CD14-positive monocyte (primary cell): ENCODE data around the gene CCL4L2. TPM values are rescaled to one million over a fixed set of nuclear protein-coding genes. Genes with fewer than 3 reads are reported as not detected.
"Not testable (repeated sequence)": the region's sequence is repeated elsewhere in the genome, so short reads cannot be mapped to it uniquely, and the experiment has no call there.

Experiments used
- DNase-seq, 3 donors: peaks; one replicate each; pipeline ENCODE4 v3.0.0-alpha.2; 2011 to 2022
- H2AFZ ChIP-seq: 2 replicates; pipeline ENCODE4 v1.6.0; 2012; ENCODE audit warnings: mild to moderate bottlenecking, low read depth, low read length, inconsistent platforms; ENCODE audit not compliant: insufficient read depth, poor library complexity, severe bottlenecking
- H3K27ac ChIP-seq, 2 donors: 1 replicate in 1 of 2; 2 replicates in 1 of 2; pipeline ENCODE4 v1.5.1; 2012 to 2013; ENCODE audit warnings: low read length in 2 of 2, control low read depth in 1 of 2, inconsistent platforms in 1 of 2, low read depth in 1 of 2, mild to moderate bottlenecking in 1 of 2
- H3K27me3 ChIP-seq, 2 donors: one replicate each; pipeline versions ENCODE4 v1.6.0 to v1.6.1; 2011 to 2013; ENCODE audit warnings: low read length in 2 of 2; ENCODE audit not compliant: control insufficient read depth in 2 of 2, insufficient read depth in 2 of 2
- H3K36me3 ChIP-seq, 2 donors: replicated peaks in 1 of 2; 1 replicate in 1 of 2; 2 replicates in 1 of 2; pipeline versions ENCODE4 v1.5.1 to v1.6.1; 2012 to 2013; ENCODE audit warnings: low read length in 2 of 2, control low read depth in 1 of 2, inconsistent platforms in 1 of 2, mild to moderate bottlenecking in 1 of 2; ENCODE audit not compliant: insufficient read depth in 2 of 2, control insufficient read depth in 1 of 2
- H3K4me1 ChIP-seq, 2 donors: 1 replicate in 1 of 2; 2 replicates in 1 of 2; pipeline versions ENCODE4 v1.5.1 to v1.6.1; 2012 to 2013; ENCODE audit warnings: low read length in 2 of 2, control low read depth in 1 of 2, inconsistent platforms in 1 of 2, mild to moderate bottlenecking in 1 of 2, moderate library complexity in 1 of 2; ENCODE audit not compliant: insufficient read depth in 2 of 2, control insufficient read depth in 1 of 2
- H3K4me2 ChIP-seq: replicated peaks from 2 replicates; pipeline ENCODE3; 2012; ENCODE audit warnings: low read length, moderate library complexity, mild to moderate bottlenecking; ENCODE audit not compliant: poor library complexity, severe bottlenecking; ENCODE audit errors: extremely low read depth
- H3K4me3 ChIP-seq, 3 experiments: fragments of 200-600 bp in 1 of 3; sonication (generic) in 1 of 3; replicated peaks in 1 of 3; 1 replicate in 2 of 3; 2 replicates in 1 of 3; pipeline ENCODE4 v1.5.1; 2011 to 2013; ENCODE audit warnings: low read length in 3 of 3, mild to moderate bottlenecking in 3 of 3, control low read depth in 2 of 3, low read depth in 2 of 3, inconsistent platforms in 1 of 3, moderate library complexity in 1 of 3
- H3K79me2 ChIP-seq: 2 replicates; pipeline ENCODE4 v1.6.0; 2012; ENCODE audit warnings: mild to moderate bottlenecking, control low read depth, inconsistent platforms, low read length, moderate library complexity; ENCODE audit not compliant: insufficient read depth
- H3K9ac ChIP-seq: 2 replicates; pipeline ENCODE4 v1.6.0; 2017; ENCODE audit warnings: low read length, mild to moderate bottlenecking; ENCODE audit not compliant: insufficient read depth, poor library complexity, severe bottlenecking
- H3K9me3 ChIP-seq, 2 donors: replicated peaks in 1 of 2; 1 replicate in 1 of 2; 2 replicates in 1 of 2; pipeline versions ENCODE4 v1.5.1 to v1.6.1; 2012 to 2013; ENCODE audit warnings: low read length in 2 of 2, control low read depth in 1 of 2; ENCODE audit not compliant: control insufficient read depth in 1 of 2, insufficient read depth in 1 of 2
- H4K20me1 ChIP-seq: 2 replicates; pipeline ENCODE4 v1.6.0; 2012; ENCODE audit warnings: mild to moderate bottlenecking, low read length, control low read depth, moderate library complexity; ENCODE audit not compliant: insufficient read depth
- H3K27ac Mint-ChIP-seq, 7 donors: one replicate each; pipeline ENCODE4 v1.8.0; 2020; ENCODE audit warnings: mild to moderate bottlenecking in 7 of 7, mixed read lengths in 7 of 7, moderate library complexity in 6 of 7, inconsistent platforms in 2 of 7
- H3K27me3 Mint-ChIP-seq, 3 donors: one replicate each; pipeline ENCODE4 v1.8.0; 2021 to 2022; ENCODE audit warnings: low read depth in 3 of 3, mild to moderate bottlenecking in 3 of 3, mixed read lengths in 3 of 3, moderate library complexity in 3 of 3, inconsistent platforms in 1 of 3
- H3K36me3 Mint-ChIP-seq, 2 donors: one replicate each; pipeline ENCODE4 v1.8.0; 2020; ENCODE audit warnings: mixed read lengths in 2 of 2, inconsistent platforms in 1 of 2, mild to moderate bottlenecking in 1 of 2
- H3K4me1 Mint-ChIP-seq: one replicate; pipeline ENCODE4 v1.8.0; 2020; ENCODE audit warnings: mild to moderate bottlenecking, mixed read lengths
- H3K4me3 Mint-ChIP-seq, 2 donors: one replicate each; pipeline ENCODE4 v1.8.0; 2020; ENCODE audit warnings: mild to moderate bottlenecking in 2 of 2, mixed read lengths in 2 of 2, moderate library complexity in 1 of 2
- H3K9me3 Mint-ChIP-seq, 7 donors: one replicate each; pipeline ENCODE4 v1.8.0; 2020 to 2022; ENCODE audit warnings: mixed read lengths in 7 of 7, mild to moderate bottlenecking in 6 of 7, moderate library complexity in 6 of 7, inconsistent platforms in 2 of 7
- WGBS: methylation state at CpG from one replicate; pipeline ENCODE4 v1.1.5; 2013; ENCODE audit warnings: missing lambda C conversion rate; ENCODE audit not compliant: insufficient coverage; 5-methylcytosine and 5-hydroxymethylcytosine counted together
- intact Hi-C, 2 donors: fragments of 100-400 bp; cut with micrococcal nuclease; formaldehyde crosslinking; loops; one replicate each; pipeline versions ENCODE4 v1.15.0 to v1.15.1; 2023
- polyA minus RNA-seq: library from RNA; depleted of rRNA, polyadenylated mRNA; stranded (reverse); fragments of >200 nt; gene quantifications from 2 replicates; pipeline ENCODE4 v1.2.3, GENCODE V29; 2012
- polyA plus RNA-seq, 3 donors: library from polyadenylated mRNA; depleted of rRNA in 1 of 3; unstranded in 2 of 3; stranded (reverse) in 1 of 3; fragments of 300-500 nt in 2 of 3; fragments of >200 nt in 1 of 3; fragmentation: Illumina TruSeq in 2 of 3; gene quantifications; 1 replicate in 2 of 3; 2 replicates in 1 of 3; pipeline ENCODE4 v1.2.3, GENCODE V29; 2012 to 2021
- total RNA-seq, 12 experiments: library from RNA in 1 of 12; stranded (reverse) in 1 of 12; fragments of 120-200 nt in 1 of 12; gene quantifications; one replicate each; pipeline ENCODE4 v1.2.4 and lab custom pipeline; 2013 to 2026; ENCODE audit warnings: mixed read lengths in 6 of 12, inconsistent platforms in 1 of 12

Gene CCL4L2
- 0.77 TPM for total RNA-seq (2013)
- polyA plus RNA-seq (10 to 100 TPM; 24.8 to 32.7 (median 25.3) TPM), polyA minus RNA-seq (2.4 and 4.8 TPM in 2 replicates), total RNA-seq (lab: John Stamatoyannopoulos, UW) (2.9 to 3,801 (median 25.0) reads per million in 11 experiments)

DNA sequence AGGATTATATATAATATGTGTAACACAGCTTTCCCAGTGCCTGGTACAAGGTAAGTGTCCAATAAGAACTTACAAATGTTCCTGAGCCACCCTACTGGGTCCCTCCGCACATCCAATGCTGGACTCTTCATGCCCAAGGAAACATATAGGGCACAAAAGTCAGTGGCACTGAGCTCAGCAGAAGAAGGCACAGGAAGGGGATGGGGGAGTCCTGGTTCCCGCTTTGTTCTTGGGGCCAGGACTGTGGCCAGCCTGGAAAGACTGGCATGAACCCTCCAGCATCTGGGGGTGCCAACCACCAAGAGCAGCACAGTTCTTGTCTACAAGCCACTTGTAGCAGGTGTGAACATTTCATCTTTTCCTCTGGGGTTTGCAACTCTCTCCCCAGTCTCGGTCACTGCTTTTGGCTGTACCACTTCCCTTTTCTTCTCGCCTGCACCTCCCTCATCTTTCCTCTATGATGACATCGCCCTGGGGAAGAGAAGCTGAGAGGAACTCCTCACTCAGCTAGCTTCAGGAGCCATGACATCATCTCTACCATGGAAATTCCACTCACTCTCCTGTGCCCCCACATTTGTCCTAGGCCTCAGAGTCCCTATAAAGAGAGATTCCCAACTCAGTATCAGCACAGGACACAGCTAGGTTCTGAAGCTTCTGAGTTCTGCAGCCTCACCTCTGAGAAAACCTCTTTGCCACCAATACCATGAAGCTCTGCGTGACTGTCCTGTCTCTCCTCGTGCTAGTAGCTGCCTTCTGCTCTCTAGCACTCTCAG is at the start of gene CCL4L2:
CCL4L2 (plus strand) TSS at position 625 of the 773 bp plus-strand sequence.
- Mint-ChIP-seq H3K27ac (peak within 1 kb of the TSS; percentile 86 to 98 (median 94)), H3K4me1 (peaks cover 63% of the 10 kb centered on the region), H3K4me3 (peak within 1 kb of the TSS; percentile 59 to 66)
- WGBS, result no CpG with 5 or more reads among the region's 7 CpGs
- not testable (repeated sequence) for H3K27me3 Mint-ChIP-seq, H3K27me3 ChIP-seq, H3K79me2 ChIP-seq, H4K20me1 ChIP-seq, H3K9me3 ChIP-seq, H2AFZ ChIP-seq, H3K9me3 Mint-ChIP-seq, H3K9ac ChIP-seq, H3K36me3 Mint-ChIP-seq, H3K36me3 ChIP-seq
- Histone ChIP-seq H3K4me3 (peak within 1 kb of the TSS in 1 of 3 experiments; percentile 39), H3K4me1 (peaks cover 61 to 62% of the 10 kb centered on the region in 2 donors), H3K27ac (peak within 1 kb of the TSS; percentile 71 to 73), H3K4me2 (peak within 1 kb of the TSS; percentile 36)
- intact Hi-C loops, result loop anchor here (2.0 to 5.0 kb wide), 2 partner anchors 14 to 118 kb away; partner anchors contain the start of genes CCL3 (in 1 of the 2), CCL3L1 (in 1 of the 2) and CCL3L3 (in 1 of the 2)
- DNase-seq, result peak; percentile 63 to 96 (median 94)

DNA sequence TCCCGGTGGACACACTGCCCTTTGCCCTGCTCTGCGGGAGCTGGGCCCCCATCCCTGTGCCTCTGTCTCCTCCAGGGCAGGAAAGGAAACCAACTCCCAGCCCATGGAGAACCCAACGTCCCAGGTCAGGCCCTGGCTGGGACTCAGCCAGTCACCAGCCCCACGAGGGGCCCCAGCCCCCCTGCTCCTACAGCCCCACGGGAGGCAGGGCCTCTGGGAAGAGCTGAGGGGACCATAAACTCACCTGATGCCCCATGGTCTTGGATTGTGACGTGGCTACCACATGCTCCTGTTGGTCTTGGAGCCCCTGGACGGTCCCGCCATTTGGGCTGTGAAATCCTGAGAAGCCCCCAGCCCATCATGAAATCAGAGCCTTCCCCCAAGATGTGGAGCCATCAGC is 42.0 kb upstream of the CCL4L2 start:
- H3K9me3 ChIP-seq, H3K36me3 Mint-ChIP-seq, H3K27me3 ChIP-seq, H4K20me1 ChIP-seq, H3K79me2 ChIP-seq, H3K4me1 Mint-ChIP-seq, H3K9me3 Mint-ChIP-seq, H3K27ac ChIP-seq, H3K36me3 ChIP-seq, DNase-seq, H3K4me1 ChIP-seq, H2AFZ ChIP-seq, intact Hi-C loops, H3K27me3 Mint-ChIP-seq, H3K4me3 ChIP-seq, H3K4me2 ChIP-seq, H3K9ac ChIP-seq, H3K4me3 Mint-ChIP-seq, H3K27ac Mint-ChIP-seq: not testable (repeated sequence)
- no CpG with 5 or more reads among the region's 8 CpGs for WGBS

DNA sequence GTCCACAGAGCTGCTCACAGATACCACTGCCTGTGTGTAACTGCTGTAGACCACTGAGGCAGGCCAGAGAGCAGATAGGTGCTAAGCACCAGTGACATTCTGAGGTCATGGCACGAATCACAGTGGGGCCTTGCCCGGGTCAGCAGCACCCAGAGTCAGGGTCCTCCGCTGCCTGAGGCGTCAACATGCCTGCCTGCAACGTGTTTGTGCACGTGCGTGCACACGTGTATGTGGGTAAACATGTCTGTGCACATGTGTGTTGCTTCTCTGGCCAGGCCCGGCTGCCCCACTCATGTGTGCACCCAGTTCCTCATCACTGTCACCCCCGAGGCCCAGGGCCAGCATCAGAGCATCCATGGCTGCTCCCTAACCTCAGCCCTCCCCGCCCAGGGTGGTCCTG is 34.3 kb upstream of the CCL4L2 start, which contains the start of gene TBC1D3B:
TBC1D3B (minus strand) TSS at position 101 of the 400 bp plus-strand sequence. CDS start 1,586 bp downstream, outside the sequence.
- H3K4me1 Mint-ChIP-seq, H3K9ac ChIP-seq, H3K36me3 Mint-ChIP-seq, intact Hi-C loops, H3K9me3 ChIP-seq, H2AFZ ChIP-seq, H3K4me2 ChIP-seq, H3K27ac Mint-ChIP-seq, H3K4me3 Mint-ChIP-seq, H3K27ac ChIP-seq, H3K27me3 Mint-ChIP-seq, H4K20me1 ChIP-seq, H3K36me3 ChIP-seq, DNase-seq, H3K4me3 ChIP-seq, H3K9me3 Mint-ChIP-seq, H3K27me3 ChIP-seq, H3K79me2 ChIP-seq, H3K4me1 ChIP-seq: not testable (repeated sequence)
- no CpG with 5 or more reads among the region's 11 CpGs for WGBS

DNA sequence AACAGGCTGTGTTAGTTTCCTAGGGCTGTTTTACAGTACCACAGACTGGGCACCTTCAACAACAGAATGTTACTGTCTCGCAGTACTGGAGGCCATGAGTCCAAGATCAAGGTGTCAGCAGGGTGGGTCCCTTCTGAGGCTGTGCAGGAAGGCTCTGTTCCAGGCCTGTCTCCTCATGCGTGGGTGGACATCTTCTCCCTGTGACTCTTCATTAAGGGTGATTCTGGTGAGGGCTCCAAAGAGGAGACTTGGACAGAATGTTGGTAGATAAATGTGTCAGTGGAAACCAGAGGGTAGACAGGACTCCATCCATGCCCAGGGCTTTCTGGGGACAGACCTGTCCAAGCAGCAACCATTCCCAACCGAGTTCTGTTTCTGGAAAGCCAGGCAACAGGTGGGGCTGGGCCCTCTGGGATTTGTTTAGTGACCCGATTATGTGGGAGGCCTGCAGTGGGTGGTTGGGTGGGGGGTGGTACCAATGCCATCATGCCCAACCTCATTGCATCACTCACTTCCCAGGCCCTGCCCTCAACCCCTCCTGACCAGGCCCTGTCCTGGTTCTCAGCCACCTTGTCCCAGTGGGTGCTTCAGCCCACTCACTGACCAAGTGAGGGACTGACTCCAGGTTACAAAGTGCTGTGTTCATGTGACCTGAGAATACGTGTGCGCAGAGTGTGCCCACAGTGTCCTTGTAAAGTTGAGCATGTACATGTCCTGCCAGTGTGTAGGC is 29.3 kb upstream of the CCL4L2 start:
- H3K9me3 ChIP-seq, H3K27me3 ChIP-seq, H3K4me2 ChIP-seq, H3K36me3 ChIP-seq, H3K27ac ChIP-seq, H3K36me3 Mint-ChIP-seq, H3K4me3 ChIP-seq, H2AFZ ChIP-seq, H4K20me1 ChIP-seq, H3K9ac ChIP-seq, H3K9me3 Mint-ChIP-seq: not testable (repeated sequence)
- Mint-ChIP-seq H3K27ac (peak overlapping the region in 1 of 7 donors; percentile 54), H3K4me3 (peak overlapping the region in 1 of 2 donors; percentile 94), H3K27me3 (peaks cover 9 to 15% (median 13%) of the 10 kb centered on the region in 3 donors), H3K4me1 (peaks cover 37% of the 10 kb centered on the region)
- DNase-seq, result peak in 2 of 3 donors; percentile 0 to 2
- Histone ChIP-seq H3K79me2 (peaks cover 19% of the 10 kb centered on the region), H3K4me1 (peaks cover 31 to 36% of the 10 kb centered on the region in 2 donors)
- WGBS, result 92% methylated on average over 3 of the region's 6 CpGs
- intact Hi-C loops, result loop anchor here in 1 of 2 donors (5.0 kb wide), 1 partner anchor 36 kb away; no protein-coding TSS in a partner anchor
